Measurements from ENCODE around the gene RNFT2. TPM values are rescaled to one million over a fixed set of nuclear protein-coding genes. Genes with fewer than 3 reads are reported as not detected.

The RNFT2 gene
- total RNA-seq, 1 experiment from 2014 or later, result 27.7 TPM

DNA sequence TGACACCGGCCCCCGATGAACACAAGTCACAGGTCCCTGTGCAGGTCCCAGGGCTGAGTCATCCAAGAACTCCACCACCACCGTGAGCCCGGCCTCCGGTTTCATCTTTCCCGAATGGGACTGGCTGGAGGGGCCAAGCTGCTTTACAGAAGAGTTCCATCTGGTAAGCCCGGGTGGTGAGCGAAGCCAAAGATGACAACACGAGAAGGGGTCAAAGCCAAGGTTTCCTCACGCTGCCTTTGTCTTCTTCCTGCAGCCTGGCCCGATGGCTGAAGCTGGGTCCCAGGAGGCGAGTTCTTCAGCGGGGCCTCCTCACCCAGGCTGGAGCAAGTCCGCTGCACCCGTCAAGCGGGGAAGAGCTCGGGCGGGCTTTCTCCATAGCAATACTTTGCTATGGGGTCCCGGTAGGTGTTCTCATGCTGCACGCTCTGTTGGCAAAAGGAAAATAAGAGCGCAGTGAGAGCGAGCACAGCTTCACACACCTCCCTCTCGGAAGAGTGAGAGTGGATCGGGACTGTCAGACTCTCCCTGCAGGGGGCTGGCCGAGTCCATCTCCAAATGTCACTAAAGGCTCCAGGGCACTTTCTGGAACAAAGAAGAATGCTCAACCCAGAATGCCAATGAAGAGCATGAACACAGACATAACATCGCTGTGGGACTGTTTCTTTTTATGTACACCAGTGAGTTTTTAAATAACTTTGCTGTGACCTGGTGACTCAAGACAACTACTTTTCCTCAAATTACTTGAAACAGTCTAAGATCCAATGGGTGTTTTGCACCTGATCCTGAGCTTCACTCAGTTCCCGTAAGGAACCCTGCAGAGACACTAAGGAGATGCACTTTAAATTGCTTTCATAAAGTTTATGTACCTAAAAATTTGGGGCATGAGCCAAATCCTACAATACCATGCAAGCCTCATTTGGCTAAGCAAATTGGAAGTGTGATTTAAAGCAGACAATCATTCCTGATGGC is 20.4 kb upstream of the RNFT2 start (continued):
- TF ChIP-seq CREB1 (CRISPR knock-in tag; IDR thresholded peaks at IDR 0.05), result no peak
- TF ChIP-seq ZNF423 (CRISPR knock-in tag; IDR thresholded peaks at IDR 0.05), result no peak
- no peak for TF ChIP-seq ZNF425 (CRISPR knock-in tag; conservative IDR thresholded peaks at IDR 0.05)
- TF ChIP-seq SMAD3 (CRISPR knock-in tag; IDR thresholded peaks at IDR 0.05; ENCODE audit: borderline replicate concordance), result no peak
- no peak for TF ChIP-seq ZNF532 (CRISPR knock-in tag; IDR thresholded peaks at IDR 0.05; ENCODE audit: borderline replicate concordance)
- TF ChIP-seq IRF2 (CRISPR knock-in tag; IDR thresholded peaks at IDR 0.05; ENCODE audit: borderline replicate concordance, low read depth), result no peak
- TF ChIP-seq ATF2 (CRISPR knock-in tag; IDR thresholded peaks at IDR 0.05; ENCODE audit: borderline replicate concordance, low read depth), result no peak
- TF ChIP-seq, protein P1, sequence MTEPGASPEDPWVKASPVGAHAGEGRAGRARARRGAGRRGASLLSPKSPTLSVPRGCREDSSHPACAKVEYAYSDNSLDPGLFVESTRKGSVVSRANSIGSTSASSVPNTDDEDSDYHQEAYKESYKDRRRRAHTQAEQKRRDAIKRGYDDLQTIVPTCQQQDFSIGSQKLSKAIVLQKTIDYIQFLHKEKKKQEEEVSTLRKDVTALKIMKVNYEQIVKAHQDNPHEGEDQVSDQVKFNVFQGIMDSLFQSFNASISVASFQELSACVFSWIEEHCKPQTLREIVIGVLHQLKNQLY (CRISPR knock-in tag; IDR thresholded peaks at IDR 0.05), result no peak
- no peak for TF ChIP-seq ZNF232 (CRISPR knock-in tag; IDR thresholded peaks at IDR 0.05)
- TF ChIP-seq, protein P2, sequence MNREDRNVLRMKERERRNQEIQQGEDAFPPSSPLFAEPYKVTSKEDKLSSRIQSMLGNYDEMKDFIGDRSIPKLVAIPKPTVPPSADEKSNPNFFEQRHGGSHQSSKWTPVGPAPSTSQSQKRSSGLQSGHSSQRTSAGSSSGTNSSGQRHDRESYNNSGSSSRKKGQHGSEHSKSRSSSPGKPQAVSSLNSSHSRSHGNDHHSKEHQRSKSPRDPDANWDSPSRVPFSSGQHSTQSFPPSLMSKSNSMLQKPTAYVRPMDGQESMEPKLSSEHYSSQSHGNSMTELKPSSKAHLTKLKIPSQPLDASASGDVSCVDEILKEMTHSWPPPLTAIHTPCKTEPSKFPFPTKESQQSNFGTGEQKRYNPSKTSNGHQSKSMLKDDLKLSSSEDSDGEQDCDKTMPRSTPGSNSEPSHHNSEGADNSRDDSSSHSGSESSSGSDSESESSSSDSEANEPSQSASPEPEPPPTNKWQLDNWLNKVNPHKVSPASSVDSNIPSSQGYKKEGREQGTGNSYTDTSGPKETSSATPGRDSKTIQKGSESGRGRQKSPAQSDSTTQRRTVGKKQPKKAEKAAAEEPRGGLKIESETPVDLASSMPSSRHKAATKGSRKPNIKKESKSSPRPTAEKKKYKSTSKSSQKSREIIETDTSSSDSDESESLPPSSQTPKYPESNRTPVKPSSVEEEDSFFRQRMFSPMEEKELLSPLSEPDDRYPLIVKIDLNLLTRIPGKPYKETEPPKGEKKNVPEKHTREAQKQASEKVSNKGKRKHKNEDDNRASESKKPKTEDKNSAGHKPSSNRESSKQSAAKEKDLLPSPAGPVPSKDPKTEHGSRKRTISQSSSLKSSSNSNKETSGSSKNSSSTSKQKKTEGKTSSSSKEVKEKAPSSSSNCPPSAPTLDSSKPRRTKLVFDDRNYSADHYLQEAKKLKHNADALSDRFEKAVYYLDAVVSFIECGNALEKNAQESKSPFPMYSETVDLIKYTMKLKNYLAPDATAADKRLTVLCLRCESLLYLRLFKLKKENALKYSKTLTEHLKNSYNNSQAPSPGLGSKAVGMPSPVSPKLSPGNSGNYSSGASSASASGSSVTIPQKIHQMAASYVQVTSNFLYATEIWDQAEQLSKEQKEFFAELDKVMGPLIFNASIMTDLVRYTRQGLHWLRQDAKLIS (CRISPR knock-in tag; IDR thresholded peaks at IDR 0.05; ENCODE audit: borderline replicate concordance), result no peak
- TF ChIP-seq, protein P3, sequence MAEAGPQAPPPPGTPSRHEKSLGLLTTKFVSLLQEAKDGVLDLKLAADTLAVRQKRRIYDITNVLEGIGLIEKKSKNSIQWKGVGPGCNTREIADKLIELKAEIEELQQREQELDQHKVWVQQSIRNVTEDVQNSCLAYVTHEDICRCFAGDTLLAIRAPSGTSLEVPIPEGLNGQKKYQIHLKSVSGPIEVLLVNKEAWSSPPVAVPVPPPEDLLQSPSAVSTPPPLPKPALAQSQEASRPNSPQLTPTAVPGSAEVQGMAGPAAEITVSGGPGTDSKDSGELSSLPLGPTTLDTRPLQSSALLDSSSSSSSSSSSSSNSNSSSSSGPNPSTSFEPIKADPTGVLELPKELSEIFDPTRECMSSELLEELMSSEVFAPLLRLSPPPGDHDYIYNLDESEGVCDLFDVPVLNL (CRISPR knock-in tag; IDR thresholded peaks at IDR 0.05; ENCODE audit: borderline replicate concordance, low read depth), result no peak
- TF ChIP-seq ZNF416 (CRISPR knock-in tag; IDR thresholded peaks at IDR 0.05), result no peak
- no peak for TF ChIP-seq USF1 (CRISPR knock-in tag; IDR thresholded peaks at IDR 0.05)
